Upper lobe of left lung (tissue), 6 donors: Measurements from ENCODE around the gene DSCAM. TPM values are rescaled to one million over a fixed set of nuclear protein-coding genes. Genes with fewer than 3 reads are reported as not detected.

Experiments used
- ATAC-seq, 2 donors: fragments of 200-7000 bp; cut with Tn5 transposase; one replicate each; pipeline ENCODE4 v1.9.1; 2022; ENCODE audit warnings: mild to moderate bottlenecking in 2 of 2, moderate library complexity in 2 of 2; ENCODE audit not compliant: low FRiP score in 2 of 2
- DNase-seq, 2 donors: peaks; one replicate each; pipeline ENCODE4 v3.0.0-alpha.2; 2019 to 2020
- H3K27ac ChIP-seq, 4 donors: fragments of 200-600 bp; sonication (generic); one replicate each; pipeline ENCODE4 v1.5.1; 2016 to 2019
- H3K27me3 ChIP-seq, 4 donors: fragments of 200-600 bp; sonication (generic); one replicate each; pipeline ENCODE4 v1.5.1; 2017 to 2019
- H3K36me3 ChIP-seq, 4 donors: fragments of 200-600 bp; sonication (generic); one replicate each; pipeline ENCODE4 v1.5.1; 2016 to 2019
- H3K4me1 ChIP-seq, 4 donors: fragments of 200-600 bp; sonication (generic); one replicate each; pipeline ENCODE4 v1.5.1; 2018 to 2019
- H3K4me3 ChIP-seq, 4 donors: fragments of 200-600 bp; sonication (generic); one replicate each; pipeline ENCODE4 v1.5.1; 2017 to 2019; ENCODE audit warnings: mild to moderate bottlenecking in 2 of 4, moderate library complexity in 1 of 4
- H3K9me3 ChIP-seq, 4 donors: fragments of 200-600 bp; sonication (generic); one replicate each; pipeline ENCODE4 v1.5.1; 2018 to 2019
- EP300 ChIP-seq, 4 donors: sonication (generic); formaldehyde crosslinking; IDR thresholded peaks; one replicate each; pipeline ENCODE4 v1.5.1; 2017; ENCODE audit warnings: antibody characterized with exemption in 4 of 4, control low read depth in 2 of 4
- POLR2A ChIP-seq, 4 donors: fragments of 450-650 bp; IDR thresholded peaks; one replicate each; pipeline ENCODE4 v1.5.1; 2016 to 2017; ENCODE audit warnings: antibody characterized with exemption in 4 of 4, mild to moderate bottlenecking in 2 of 4
- POLR2AphosphoS5 ChIP-seq, 2 donors: sonication (generic); formaldehyde crosslinking; IDR thresholded peaks; one replicate each; pipeline ENCODE4 v1.5.1; 2017; ENCODE audit warnings: antibody characterized with exemption in 2 of 2
- WGBS, 2 donors: methylation state at CpG; one replicate each; pipeline ENCODE4 v1.1.5; 2017 to 2018; 5-methylcytosine and 5-hydroxymethylcytosine counted together
- total RNA-seq, 6 donors: library from RNA; depleted of rRNA in 4 of 6; stranded (reverse); fragments of >200 nt in 4 of 6; gene quantifications; one replicate each; pipeline versions ENCODE4 v1.1.0 to v1.2.1, GENCODE V29; 2016 to 2021
- TF ChIP-seq, protein P1 (sequence below), 6 experiments: fragments of 450-650 bp in 4 of 6; fragments of 200-600 bp in 2 of 6; sonication (generic) in 2 of 6; IDR thresholded peaks; one replicate each; pipeline ENCODE4 v1.5.1; 2016 to 2019; ENCODE audit warnings: antibody characterized with exemption in 6 of 6
- donor health status: DM: no; HTN: no; CAD: no; lungs with moderate emphysema.
- donor health status: DM: no; HTN: yes; CAD: no; lungs with severe emphysema.

Gene DSCAM
- total RNA-seq, 6 donors from 2014 or later = under 0.01 to 0.61 (median 0.26) TPM; not detected in 1

DNA sequence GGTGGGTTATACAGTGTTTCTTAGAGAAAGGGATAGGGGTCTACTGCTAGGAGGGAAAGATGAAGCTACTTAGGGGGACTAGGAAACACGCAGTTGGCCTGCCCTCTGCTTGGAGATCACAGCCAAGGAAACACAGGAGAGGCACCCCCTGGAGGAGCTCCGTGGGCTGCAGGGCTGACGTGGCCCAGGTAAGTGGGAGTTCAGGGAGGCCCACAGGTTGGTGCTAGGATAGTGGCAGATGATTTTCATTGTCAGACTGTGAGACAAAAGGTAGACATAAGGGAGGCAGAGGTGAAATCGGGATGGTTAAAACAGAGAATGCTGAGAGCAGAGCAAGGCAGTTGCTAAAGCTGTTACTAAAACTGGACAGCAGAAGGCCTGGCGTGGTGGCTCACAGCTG is 463.0 kb downstream of the DSCAM start:
- DNase-seq (peak in 1 of 2 donors; percentile 5), ATAC-seq (no peak)
- H3K4me1 ChIP-seq = peaks cover 0 to 8% (median 7%) of the 10 kb centered on the region in 4 donors
- no peak overlapping the region for H3K4me3 ChIP-seq
- H3K36me3 ChIP-seq = no peaks in the 10 kb centered on the region
- TF ChIP-seq EP300 (IDR thresholded peaks at IDR 0.05) (no peak), POLR2A (IDR thresholded peaks at IDR 0.05) (no peak), POLR2AphosphoS5 (IDR thresholded peaks at IDR 0.05) (no peak)
- TF ChIP-seq, protein P1, sequence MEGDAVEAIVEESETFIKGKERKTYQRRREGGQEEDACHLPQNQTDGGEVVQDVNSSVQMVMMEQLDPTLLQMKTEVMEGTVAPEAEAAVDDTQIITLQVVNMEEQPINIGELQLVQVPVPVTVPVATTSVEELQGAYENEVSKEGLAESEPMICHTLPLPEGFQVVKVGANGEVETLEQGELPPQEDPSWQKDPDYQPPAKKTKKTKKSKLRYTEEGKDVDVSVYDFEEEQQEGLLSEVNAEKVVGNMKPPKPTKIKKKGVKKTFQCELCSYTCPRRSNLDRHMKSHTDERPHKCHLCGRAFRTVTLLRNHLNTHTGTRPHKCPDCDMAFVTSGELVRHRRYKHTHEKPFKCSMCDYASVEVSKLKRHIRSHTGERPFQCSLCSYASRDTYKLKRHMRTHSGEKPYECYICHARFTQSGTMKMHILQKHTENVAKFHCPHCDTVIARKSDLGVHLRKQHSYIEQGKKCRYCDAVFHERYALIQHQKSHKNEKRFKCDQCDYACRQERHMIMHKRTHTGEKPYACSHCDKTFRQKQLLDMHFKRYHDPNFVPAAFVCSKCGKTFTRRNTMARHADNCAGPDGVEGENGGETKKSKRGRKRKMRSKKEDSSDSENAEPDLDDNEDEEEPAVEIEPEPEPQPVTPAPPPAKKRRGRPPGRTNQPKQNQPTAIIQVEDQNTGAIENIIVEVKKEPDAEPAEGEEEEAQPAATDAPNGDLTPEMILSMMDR (IDR thresholded peaks at IDR 0.05) = no peak
- no peaks in the 10 kb centered on the region for H3K27me3 ChIP-seq
- H3K9me3 ChIP-seq = no peaks in the 10 kb centered on the region
- no peak overlapping the region for H3K27ac ChIP-seq
- 90 to 94% methylated on average over 5 of the region's 5 CpGs for WGBS, 2 donors

DNA sequence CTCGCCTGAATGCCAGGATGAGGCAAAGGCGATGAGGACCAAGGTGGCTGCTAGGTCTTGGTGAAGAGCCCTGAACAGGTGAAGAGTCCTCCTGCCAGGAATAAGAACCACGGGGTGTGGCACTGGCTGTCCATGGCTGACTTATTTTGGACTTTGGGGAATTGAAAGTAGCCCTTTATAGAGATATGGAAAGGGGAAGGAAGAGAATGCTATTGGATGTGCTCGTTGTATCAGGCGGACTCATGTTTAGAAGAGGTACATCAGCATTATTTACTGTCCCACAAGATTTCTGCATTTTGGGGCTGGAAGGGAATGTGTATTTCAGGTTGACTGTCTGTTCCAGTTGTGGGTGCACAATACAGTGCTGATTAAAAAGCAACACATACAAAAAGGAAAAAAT is 465.8 kb downstream of the DSCAM start:
- WGBS, 2 donors = 78 to 85% methylated on average over 5 of the region's 5 CpGs

GRCh38 chr21:40379881-40380810 is 466.8 kb downstream of the DSCAM start:
- no peak for DNase-seq
- no peak for ATAC-seq
- H3K36me3 ChIP-seq = no peaks in the 10 kb centered on the region
- H3K9me3 ChIP-seq = no peaks in the 10 kb centered on the region
- WGBS, 2 donors = 81 to 84% methylated on average over 11 of the region's 11 CpGs
- no peaks in the 10 kb centered on the region for H3K27me3 ChIP-seq
- H3K27ac ChIP-seq = no peak overlapping the region
- no peaks in the 10 kb centered on the region for H3K4me1 ChIP-seq
- TF ChIP-seq, protein P1 (IDR thresholded peaks at IDR 0.05) = no peak
- TF ChIP-seq POLR2A (IDR thresholded peaks at IDR 0.05) = no peak
- TF ChIP-seq POLR2AphosphoS5 (IDR thresholded peaks at IDR 0.05) = no peak
- no peak for TF ChIP-seq EP300 (IDR thresholded peaks at IDR 0.05)
- no peak overlapping the region for H3K4me3 ChIP-seq

More for the DNA sequence above, 465.8 kb downstream of the DSCAM start:
- H3K9me3 ChIP-seq = no peaks in the 10 kb centered on the region
- H3K27ac ChIP-seq = no peak overlapping the region
- no peaks in the 10 kb centered on the region for H3K36me3 ChIP-seq
- H3K4me1 ChIP-seq = peaks cover 0 to 4% (median 3%) of the 10 kb centered on the region in 4 donors
- no peak for TF ChIP-seq POLR2AphosphoS5 (IDR thresholded peaks at IDR 0.05)
- TF ChIP-seq POLR2A (IDR thresholded peaks at IDR 0.05) = no peak
- TF ChIP-seq EP300 (IDR thresholded peaks at IDR 0.05) = no peak
- TF ChIP-seq, protein P1 (IDR thresholded peaks at IDR 0.05) = no peak
- no peak overlapping the region for H3K4me3 ChIP-seq
- no peak for ATAC-seq
- DNase-seq = no peak
- H3K27me3 ChIP-seq = no peaks in the 10 kb centered on the region

GRCh38 chr21:40377135-40377534 is 469.8 kb downstream of the DSCAM start:
- H3K9me3 ChIP-seq = no peaks in the 10 kb centered on the region
- no peaks in the 10 kb centered on the region for H3K4me1 ChIP-seq
- H3K27me3 ChIP-seq = no peaks in the 10 kb centered on the region
- no peak overlapping the region for H3K4me3 ChIP-seq
- no peaks in the 10 kb centered on the region for H3K36me3 ChIP-seq
- no peak for ATAC-seq
- peak in 1 of 2 donors; percentile 14 for DNase-seq
- no peak overlapping the region for H3K27ac ChIP-seq
- no peak for TF ChIP-seq POLR2A (IDR thresholded peaks at IDR 0.05)
- WGBS, 2 donors = 98 to 100% methylated on average over 5 of the region's 5 CpGs

GRCh38 chr21:40373761-40374160 is 473.2 kb downstream of the DSCAM start:
- WGBS, 2 donors = 62 to 71% methylated on average over 2 of the region's 2 CpGs
- Histone ChIP-seq H3K4me3 (no peak overlapping the region), H3K36me3 (no peaks in the 10 kb centered on the region), H3K27ac (no peak overlapping the region), H3K27me3 (no peaks in the 10 kb centered on the region), H3K4me1 (no peaks in the 10 kb centered on the region), H3K9me3 (no peaks in the 10 kb centered on the region)
- TF ChIP-seq POLR2AphosphoS5 (IDR thresholded peaks at IDR 0.05) (no peak), EP300 (IDR thresholded peaks at IDR 0.05) (no peak), POLR2A (IDR thresholded peaks at IDR 0.05) (no peak)
- TF ChIP-seq, protein P1 (IDR thresholded peaks at IDR 0.05) = no peak
- no peak for DNase-seq
- ATAC-seq = no peak
